Mucosa of descending colon (tissue), 3 donors: ENCODE data around the gene RHOH. TPM values are rescaled to one million over a fixed set of nuclear protein-coding genes. Genes with fewer than 3 reads are reported as not detected.

Experiments
- ATAC-seq: fragments of 200-7000 bp; cut with Tn5 transposase; one replicate; pipeline ENCODE4 v1.9.1; 2020; ENCODE audit warnings: mild to moderate bottlenecking, moderate library complexity
- DNase-seq, 3 donors: peaks; one replicate each; pipeline ENCODE4 v3.0.0-alpha.2; 2020
- H3K36me3 ChIP-seq: fragments of 200-600 bp; one replicate; pipeline ENCODE4 v1.8.0; 2021; ENCODE audit warnings: low read depth, mild to moderate bottlenecking
- H3K4me1 ChIP-seq: fragments of 200-600 bp; one replicate; pipeline ENCODE4 v1.8.0; 2021; ENCODE audit warnings: low read depth, mild to moderate bottlenecking
- H3K4me3 ChIP-seq: fragments of 200-600 bp; one replicate; pipeline ENCODE4 v1.8.0; 2021; ENCODE audit warnings: mild to moderate bottlenecking
- H3K9me3 ChIP-seq: fragments of 200-600 bp; one replicate; pipeline ENCODE4 v1.8.0; 2021; ENCODE audit warnings: mild to moderate bottlenecking
- intact Hi-C, 2 donors: fragments of 100-400 bp; cut with DNase I in 1 of 2; cut with micrococcal nuclease in 1 of 2; formaldehyde crosslinking; loops; one replicate each; pipeline versions ENCODE4 v1.11.0 to v1.11.1; 2022; cut with DNase I, micrococcal nuclease
- total RNA-seq, 3 donors: library from RNA; stranded (reverse); fragmentation: NEBNext Ultra II Directional in 2 of 3; extraction: Animal tissue kit (Norgen Biotek cat#: 25700) in 2 of 3; gene quantifications; one replicate each; pipeline versions ENCODE4 v1.2.1 to v1.2.4, GENCODE V29; 2021 to 2023
- TF ChIP-seq, protein P1 (sequence below): fragments of 200-600 bp; IDR thresholded peaks from one replicate; pipeline ENCODE4 v1.8.0; 2022; ENCODE audit warnings: antibody characterized with exemption, mild to moderate bottlenecking
- donor health status: DM: no; HTN: no; CAD: no; lungs with moderate emphysema.
- donor health status: DM: no; HTN: no; CAD: no.
- donor health status: DM: no; HTN: yes; CAD: no.

The RHOH gene
- total RNA-seq, 3 donors from 2014 or later = 1.9 to 5.8 (median 2.8) TPM

DNA sequence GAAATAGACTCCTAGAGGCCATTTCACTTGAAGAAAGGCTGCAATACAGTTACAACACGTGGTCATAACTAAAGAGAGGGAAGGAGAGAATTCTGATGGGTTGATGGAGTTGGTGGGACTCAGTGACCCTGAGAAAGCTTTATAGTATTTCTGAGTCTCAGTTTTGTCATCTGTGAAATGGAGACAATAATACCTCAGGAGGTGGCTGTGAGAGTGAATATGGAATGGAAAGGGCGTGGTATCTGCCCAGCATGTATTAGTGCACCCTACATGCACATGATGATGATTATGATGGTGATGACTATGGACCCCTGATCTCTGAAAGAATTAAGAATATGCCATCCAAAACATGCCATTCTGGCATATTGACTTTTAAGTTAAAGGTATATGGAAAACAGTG lies 66.0 kb downstream of the RHOH start:
- intact Hi-C loops = no loop called here
- Histone ChIP-seq H3K4me3 (no peak overlapping the region), H3K4me1 (no peaks in the 10 kb centered on the region), H3K36me3 (no peaks in the 10 kb centered on the region), H3K9me3 (no peaks in the 10 kb centered on the region)
- DNase-seq = no peak
- TF ChIP-seq, protein P1, sequence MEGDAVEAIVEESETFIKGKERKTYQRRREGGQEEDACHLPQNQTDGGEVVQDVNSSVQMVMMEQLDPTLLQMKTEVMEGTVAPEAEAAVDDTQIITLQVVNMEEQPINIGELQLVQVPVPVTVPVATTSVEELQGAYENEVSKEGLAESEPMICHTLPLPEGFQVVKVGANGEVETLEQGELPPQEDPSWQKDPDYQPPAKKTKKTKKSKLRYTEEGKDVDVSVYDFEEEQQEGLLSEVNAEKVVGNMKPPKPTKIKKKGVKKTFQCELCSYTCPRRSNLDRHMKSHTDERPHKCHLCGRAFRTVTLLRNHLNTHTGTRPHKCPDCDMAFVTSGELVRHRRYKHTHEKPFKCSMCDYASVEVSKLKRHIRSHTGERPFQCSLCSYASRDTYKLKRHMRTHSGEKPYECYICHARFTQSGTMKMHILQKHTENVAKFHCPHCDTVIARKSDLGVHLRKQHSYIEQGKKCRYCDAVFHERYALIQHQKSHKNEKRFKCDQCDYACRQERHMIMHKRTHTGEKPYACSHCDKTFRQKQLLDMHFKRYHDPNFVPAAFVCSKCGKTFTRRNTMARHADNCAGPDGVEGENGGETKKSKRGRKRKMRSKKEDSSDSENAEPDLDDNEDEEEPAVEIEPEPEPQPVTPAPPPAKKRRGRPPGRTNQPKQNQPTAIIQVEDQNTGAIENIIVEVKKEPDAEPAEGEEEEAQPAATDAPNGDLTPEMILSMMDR = no peak
- ATAC-seq = no peak

DNA sequence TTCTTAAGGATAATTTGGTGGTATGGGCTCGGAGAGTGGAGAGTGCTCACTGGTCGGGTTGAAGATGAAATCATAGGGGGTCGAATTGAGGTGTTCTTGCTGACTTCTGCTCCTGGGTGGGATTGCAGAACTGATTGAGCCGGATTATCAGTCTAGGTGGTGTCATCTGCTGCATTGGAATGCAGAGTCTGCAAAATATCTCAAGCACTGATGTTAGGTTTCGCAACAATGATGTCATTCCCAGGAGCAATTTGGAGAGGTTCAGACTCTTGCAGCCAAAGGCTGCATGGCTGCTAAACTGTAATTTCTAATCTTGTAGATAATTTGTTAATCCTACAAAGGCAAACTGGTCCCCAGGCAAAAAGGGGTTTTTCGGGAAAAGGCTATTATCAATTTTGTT lies 67.7 kb downstream of the RHOH start:
- DNase-seq = no peak
- Histone ChIP-seq H3K9me3 (no peaks in the 10 kb centered on the region), H3K4me1 (no peaks in the 10 kb centered on the region), H3K36me3 (no peaks in the 10 kb centered on the region), H3K4me3 (no peak overlapping the region)
- intact Hi-C loops = no loop called here
- TF ChIP-seq, protein P1 = no peak
- no peak for ATAC-seq

DNA sequence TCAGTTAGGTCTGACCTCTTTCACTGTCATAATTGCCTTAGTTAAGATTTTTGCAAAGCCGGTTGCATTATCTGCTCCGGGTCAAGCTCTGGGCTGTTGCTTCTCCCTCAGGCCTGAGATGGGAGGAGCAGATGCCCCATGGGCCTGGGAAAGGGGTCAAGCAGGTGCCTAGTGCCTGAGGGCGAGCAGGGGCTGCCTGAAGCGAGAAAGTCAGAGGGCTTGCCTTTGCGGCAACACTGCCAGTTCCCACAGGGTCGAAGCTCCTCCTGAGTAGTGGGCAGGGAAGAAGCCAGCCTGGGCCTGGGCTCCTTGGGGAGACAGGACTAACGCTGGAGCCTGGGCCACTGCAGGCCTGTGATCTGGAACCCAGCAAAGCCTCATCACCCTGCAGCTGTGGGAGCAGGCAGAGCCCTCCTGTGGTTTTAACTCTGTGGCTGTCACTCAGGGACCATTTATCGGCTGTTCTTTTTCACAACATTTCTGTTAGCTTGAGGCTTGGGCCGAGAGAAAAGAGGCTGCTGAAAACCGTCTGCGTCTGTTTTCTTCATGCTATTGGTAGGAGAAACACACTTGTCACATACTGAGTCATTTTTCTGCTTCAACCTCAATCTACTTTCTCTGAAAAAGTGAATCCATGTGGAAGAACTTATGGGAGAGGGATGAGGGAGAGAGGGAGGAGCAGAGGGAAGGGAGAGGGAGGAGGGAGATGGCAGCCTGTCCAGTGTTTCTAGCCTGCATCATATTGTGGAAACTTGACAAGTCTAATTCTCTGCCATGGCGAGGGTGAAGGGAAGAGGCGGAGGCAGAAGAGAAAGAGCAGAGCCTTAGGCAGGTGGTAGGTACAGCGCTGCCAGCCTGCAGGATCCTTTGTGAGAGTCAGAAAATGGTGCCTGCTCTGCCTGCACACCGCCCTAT lies 68.4 kb downstream of the RHOH start:
- peak; percentile 35 to 57 (median 36) for DNase-seq
- Histone ChIP-seq H3K9me3 (no peaks in the 10 kb centered on the region), H3K4me1 (no peaks in the 10 kb centered on the region), H3K36me3 (no peaks in the 10 kb centered on the region), H3K4me3 (no peak overlapping the region)
- ATAC-seq = peak; percentile 61
- intact Hi-C loops = no loop called here
- TF ChIP-seq, protein P1 = no peak

DNA sequence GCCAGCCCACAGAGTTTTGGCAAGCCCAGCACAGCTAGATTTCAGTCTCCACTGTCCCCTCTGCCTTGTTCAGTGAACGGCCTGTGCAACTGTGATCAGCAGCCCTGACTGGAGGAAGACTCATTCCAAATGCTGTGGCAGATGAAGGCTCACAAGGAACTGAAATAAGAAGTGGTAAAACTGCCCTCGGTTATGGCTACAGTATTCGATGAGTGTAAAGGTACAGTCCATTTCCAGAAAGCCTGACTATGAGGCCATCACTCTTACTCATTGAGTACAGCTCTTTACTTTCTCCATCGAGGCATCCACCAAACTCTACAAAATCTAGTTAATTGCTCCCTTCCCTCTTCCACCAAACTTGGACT lies 69.1 kb downstream of the RHOH start:
- H3K4me3 ChIP-seq = no peak overlapping the region
- TF ChIP-seq, protein P1 = no peak
- DNase-seq (no peak), ATAC-seq (no peak)
- no peaks in the 10 kb centered on the region for H3K36me3 ChIP-seq
- H3K4me1 ChIP-seq = no peaks in the 10 kb centered on the region
- intact Hi-C loops = no loop called here
- H3K9me3 ChIP-seq = no peaks in the 10 kb centered on the region

DNA sequence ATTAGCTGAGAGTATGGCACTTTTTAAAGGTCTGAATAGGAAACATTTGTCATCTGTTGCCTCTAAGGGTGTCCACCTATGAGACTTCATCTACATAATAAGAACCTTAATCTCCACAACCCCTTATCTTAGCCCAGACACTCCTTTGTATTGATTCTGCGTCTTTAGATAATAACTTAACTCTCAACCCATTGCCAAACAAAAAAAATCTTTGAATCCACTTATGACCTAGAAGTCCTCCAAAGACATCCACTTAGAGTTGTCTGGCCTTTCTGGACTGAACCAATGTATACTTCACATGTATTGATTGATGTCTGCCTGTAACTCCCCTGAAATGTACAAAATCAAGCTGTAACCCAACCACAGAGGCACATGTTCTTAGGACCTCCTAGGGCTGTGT lies 72.3 kb downstream of the RHOH start:
- no peak for ATAC-seq
- intact Hi-C loops = no loop called here
- no peaks in the 10 kb centered on the region for H3K36me3 ChIP-seq

More for the DNA sequence above, 72.3 kb downstream of the RHOH start:
- no peak overlapping the region for H3K4me3 ChIP-seq
- TF ChIP-seq, protein P1 = no peak
- no peak for DNase-seq
- H3K4me1 ChIP-seq = no peaks in the 10 kb centered on the region
- no peaks in the 10 kb centered on the region for H3K9me3 ChIP-seq
